ENCODE measurements around the gene GCGR. TPM values are rescaled to one million over a fixed set of nuclear protein-coding genes. Genes with fewer than 3 reads are reported as not detected.

Gene GCGR
- total and polyA plus RNA-seq, 2 of the 13 experiments (the other 11 are each of a cell fraction or from before 2014, with no cell fraction given): 0.04 to 0.13 TPM

DNA sequence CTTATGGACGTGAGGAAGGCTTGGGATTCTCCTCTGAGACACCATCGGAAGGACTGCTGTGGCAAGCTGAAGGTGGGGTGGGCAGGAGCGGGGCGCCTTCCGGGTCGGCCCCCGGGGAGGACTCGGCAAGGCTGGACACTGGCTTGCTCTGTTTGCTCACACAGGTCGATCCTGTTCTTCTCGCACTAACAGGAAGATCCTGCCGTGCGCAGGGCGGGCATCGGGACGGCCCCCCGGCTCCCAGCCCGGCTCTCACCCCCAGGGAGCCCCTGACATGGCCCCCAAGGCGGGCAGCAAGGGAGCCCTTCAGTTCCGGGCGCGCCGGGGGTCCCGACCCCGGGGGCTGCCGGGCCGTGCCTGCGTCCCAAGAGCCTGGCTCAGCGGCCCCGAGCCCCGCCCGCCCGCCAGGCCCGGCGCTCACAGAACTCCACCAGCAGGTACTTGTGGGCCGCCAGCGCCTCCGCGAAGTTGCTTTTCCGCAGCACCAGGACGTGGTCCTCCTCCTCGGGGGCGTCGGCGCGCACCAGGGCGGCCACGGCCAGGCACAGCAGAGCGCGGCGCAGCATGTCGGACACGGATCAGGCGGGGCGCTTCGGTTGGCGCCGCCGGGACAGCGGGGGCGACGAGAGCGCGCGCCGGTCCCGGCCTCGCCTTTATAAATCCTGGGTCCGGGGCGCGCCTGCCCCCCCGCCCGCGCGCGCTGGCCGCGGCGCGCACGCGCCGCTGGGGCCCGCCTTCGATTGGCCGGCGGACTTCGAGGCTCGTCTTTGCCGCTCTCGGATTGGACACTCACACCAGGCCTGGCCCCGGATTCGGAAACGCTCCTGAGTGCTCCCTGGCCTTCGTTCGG is 56.2 kb downstream of the GCGR start, which contains the start of gene P4HB (continued):
- TF ChIP-seq, protein P1, sequence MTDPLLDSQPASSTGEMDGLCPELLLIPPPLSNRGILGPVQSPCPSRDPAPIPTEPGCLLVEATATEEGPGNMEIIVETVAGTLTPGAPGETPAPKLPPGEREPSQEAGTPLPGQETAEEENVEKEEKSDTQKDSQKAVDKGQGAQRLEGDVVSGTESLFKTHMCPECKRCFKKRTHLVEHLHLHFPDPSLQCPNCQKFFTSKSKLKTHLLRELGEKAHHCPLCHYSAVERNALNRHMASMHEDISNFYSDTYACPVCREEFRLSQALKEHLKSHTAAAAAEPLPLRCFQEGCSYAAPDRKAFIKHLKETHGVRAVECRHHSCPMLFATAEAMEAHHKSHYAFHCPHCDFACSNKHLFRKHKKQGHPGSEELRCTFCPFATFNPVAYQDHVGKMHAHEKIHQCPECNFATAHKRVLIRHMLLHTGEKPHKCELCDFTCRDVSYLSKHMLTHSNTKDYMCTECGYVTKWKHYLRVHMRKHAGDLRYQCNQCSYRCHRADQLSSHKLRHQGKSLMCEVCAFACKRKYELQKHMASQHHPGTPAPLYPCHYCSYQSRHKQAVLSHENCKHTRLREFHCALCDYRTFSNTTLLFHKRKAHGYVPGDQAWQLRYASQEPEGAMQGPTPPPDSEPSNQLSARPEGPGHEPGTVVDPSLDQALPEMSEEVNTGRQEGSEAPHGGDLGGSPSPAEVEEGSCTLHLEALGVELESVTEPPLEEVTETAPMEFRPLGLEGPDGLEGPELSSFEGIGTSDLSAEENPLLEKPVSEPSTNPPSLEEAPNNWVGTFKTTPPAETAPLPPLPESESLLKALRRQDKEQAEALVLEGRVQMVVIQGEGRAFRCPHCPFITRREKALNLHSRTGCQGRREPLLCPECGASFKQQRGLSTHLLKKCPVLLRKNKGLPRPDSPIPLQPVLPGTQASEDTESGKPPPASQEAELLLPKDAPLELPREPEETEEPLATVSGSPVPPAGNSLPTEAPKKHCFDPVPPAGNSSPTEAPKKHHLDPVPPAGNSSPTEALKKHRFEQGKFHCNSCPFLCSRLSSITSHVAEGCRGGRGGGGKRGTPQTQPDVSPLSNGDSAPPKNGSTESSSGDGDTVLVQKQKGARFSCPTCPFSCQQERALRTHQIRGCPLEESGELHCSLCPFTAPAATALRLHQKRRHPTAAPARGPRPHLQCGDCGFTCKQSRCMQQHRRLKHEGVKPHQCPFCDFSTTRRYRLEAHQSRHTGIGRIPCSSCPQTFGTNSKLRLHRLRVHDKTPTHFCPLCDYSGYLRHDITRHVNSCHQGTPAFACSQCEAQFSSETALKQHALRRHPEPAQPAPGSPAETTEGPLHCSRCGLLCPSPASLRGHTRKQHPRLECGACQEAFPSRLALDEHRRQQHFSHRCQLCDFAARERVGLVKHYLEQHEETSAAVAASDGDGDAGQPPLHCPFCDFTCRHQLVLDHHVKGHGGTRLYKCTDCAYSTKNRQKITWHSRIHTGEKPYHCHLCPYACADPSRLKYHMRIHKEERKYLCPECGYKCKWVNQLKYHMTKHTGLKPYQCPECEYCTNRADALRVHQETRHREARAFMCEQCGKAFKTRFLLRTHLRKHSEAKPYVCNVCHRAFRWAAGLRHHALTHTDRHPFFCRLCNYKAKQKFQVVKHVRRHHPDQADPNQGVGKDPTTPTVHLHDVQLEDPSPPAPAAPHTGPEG (CRISPR knock-in tag; IDR thresholded peaks at IDR 0.05): 0 out of 2 replicates have a peak, but pooled peaks have one; percentile 30
- TF ChIP-seq ZNF749 (CRISPR knock-in tag; IDR thresholded peaks at IDR 0.05; ENCODE audit: borderline replicate concordance) (peak; percentile 96), FOXA1 (IDR thresholded peaks at IDR 0.05) (no peak), FOXA1 (CRISPR knock-in tag; IDR thresholded peaks at IDR 0.05) (0 out of 2 replicates have a peak, but pooled peaks have one; percentile 9), ZBTB49 (CRISPR knock-in tag; IDR thresholded peaks at IDR 0.05; ENCODE audit: borderline replicate concordance) (no peak), DPF2 (CRISPR knock-in tag; IDR thresholded peaks at IDR 0.05; ENCODE audit: borderline replicate concordance, low read depth) (no peak), ZSCAN25 (CRISPR knock-in tag; IDR thresholded peaks at IDR 0.05) (peak; percentile 67; the same call in 1 of the 2 replicates), HCFC1 (IDR thresholded peaks at IDR 0.05; ENCODE audit: low read depth, low read length) (no peak), PPARG (CRISPR knock-in tag; conservative IDR thresholded peaks at IDR 0.05) (no peak), ZNF737 (CRISPR knock-in tag; IDR thresholded peaks at IDR 0.05; ENCODE audit: borderline replicate concordance) (peak; percentile 13; the same call in 1 of the 2 replicates), ELK4 (CRISPR knock-in tag; IDR thresholded peaks at IDR 0.05; ENCODE audit: borderline replicate concordance) (peak; percentile 85; the same call in 1 of the 2 replicates)
- TF ChIP-seq, protein P2, sequence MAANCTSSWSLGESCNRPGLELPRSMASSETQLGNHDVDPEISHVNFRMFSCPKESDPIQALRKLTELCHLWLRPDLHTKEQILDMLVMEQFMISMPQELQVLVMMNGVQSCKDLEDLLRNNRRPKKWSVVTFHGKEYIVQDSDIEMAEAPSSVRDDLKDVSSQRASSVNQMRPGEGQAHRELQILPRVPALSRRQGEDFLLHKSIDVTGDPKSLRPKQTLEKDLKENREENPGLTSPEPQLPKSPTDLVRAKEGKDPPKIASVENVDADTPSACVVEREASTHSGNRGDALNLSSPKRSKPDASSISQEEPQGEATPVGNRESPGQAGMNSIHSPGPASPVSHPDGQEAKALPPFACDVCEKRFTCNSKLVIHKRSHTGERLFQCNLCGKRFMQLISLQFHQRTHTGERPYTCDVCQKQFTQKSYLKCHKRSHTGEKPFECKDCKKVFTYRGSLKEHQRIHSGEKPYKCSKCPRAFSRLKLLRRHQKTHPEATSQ (CRISPR knock-in tag; IDR thresholded peaks at IDR 0.05; ENCODE audit: borderline replicate concordance): peak; percentile 76
- TF ChIP-seq, protein P3, sequence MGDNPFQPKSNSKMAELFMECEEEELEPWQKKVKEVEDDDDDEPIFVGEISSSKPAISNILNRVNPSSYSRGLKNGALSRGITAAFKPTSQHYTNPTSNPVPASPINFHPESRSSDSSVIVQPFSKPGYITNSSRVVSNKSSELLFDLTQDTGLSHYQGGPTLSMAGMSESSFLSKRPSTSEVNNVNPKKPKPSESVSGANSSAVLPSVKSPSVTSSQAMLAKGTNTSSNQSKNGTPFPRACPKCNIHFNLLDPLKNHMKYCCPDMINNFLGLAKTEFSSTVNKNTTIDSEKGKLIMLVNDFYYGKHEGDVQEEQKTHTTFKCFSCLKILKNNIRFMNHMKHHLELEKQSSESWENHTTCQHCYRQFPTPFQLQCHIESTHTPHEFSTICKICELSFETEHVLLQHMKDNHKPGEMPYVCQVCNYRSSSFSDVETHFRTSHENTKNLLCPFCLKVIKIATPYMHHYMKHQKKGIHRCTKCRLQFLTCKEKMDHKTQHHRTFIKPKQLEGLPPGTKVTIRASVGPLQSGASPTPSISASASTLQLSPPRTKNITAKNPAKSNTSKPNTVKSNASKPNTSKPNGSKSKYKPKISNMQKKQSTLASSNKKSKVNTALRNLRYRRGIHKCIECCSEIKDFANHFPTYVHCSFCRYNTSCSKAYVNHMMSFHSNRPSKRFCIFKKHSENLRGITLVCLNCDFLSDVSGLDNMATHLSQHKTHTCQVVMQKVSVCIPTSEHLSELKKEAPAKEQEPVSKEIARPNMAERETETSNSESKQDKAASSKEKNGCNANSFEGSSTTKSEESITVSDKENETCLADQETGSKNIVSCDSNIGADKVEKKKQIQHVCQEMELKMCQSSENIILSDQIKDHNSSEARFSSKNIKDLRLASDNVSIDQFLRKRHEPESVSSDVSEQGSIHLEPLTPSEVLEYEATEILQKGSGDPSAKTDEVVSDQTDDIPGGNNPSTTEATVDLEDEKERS (CRISPR knock-in tag; IDR thresholded peaks at IDR 0.05): peak; percentile 43

All from HepG2 (cell line).